Measurements from ENCODE around the gene GOLGA2.

The GOLGA2 gene

DNA sequence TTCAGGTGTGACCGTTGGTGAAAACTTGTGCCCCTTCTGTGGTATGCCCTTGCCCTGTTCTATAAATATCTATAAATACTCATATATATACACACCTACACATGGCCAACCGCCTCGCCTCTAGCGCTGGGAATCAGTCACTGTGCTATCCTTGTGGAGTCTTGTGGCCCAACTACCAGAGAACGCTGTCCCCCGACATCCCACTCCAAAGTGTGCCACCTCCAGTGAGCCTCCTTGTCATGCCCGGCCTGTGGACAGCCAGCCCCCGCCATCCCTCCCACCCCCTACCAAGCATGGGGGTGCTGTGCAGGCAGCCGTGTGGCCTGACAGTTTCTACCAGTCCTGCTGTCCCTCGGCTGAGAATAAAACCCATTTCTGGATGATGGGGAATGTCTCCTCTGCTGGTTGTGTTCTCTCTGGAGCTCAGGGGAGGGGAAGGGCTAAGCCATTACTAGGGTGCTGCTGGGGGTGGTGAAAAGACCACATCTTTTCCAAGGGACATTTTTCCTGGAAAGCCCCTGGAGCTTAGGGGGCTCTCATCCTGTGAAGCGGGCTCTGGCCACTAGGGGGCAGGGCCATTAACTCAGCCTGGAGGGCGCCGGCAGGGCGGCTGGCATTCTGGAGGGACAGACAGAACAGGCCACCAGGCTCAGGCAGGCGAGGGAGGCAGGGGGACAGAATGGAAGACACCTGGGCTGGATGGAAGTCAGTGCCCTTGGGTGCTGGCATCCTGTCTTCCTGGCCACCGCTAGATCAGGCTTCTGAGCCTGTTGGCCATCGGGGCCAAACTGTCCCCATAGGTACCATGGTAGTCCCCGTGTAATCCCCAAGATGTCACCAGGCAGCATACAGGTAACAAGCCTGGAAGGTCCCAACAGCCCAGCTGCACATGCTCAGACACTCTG is 20.7 kb downstream of the GOLGA2 start:
- DNase-seq: peak; percentile 58

DNA sequence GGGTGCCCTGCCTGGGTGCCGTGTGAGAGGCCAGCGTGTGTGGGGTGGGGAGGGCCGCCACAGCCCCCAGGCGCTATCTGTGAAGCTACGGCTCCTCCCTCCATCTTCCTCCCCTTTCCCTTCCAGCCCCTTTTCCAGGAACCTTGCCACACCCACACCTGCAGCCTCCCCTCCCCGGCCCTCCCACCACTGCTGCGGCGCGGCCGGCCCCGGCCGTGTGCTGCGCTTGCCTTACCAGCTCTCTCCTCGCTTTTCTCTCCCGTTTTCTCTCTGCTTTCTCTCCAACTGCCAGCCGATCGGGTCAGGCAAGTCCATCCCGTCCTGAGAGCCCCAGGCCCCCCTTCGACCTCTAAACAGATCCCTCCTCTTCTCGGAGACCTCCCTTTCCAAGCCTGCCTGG is 21.4 kb downstream of the GOLGA2 start:
- DNase-seq: no peak

- no peak for DNase-seq
Measured at GRCh38 chr9:128253991-128254346, 21.8 kb downstream of the GOLGA2 start.

- no peak for DNase-seq
Measured at GRCh38 chr9:128253140-128253990, 22.4 kb downstream of the GOLGA2 start.

- DNase-seq: no peak
Measured at GRCh38 chr9:128252317-128253139, 23.3 kb downstream of the GOLGA2 start.

DNA sequence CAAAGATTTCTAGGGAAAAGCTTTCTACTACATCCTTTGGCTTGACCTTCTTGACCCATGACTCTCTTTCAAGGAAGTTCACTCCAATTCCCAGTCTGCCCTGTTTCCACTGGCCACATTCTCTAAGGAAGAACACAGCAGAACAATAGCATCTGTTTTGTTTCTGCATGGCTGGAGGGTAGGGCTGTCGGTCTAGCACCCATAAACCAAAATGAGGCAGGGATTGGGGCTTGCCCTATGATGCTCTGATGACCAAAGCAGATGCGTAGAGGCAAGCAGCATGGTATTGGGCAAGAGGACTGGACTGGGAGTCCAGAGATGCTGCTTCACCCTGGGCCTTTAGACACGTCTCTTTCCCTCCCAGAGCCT is 24.1 kb downstream of the GOLGA2 start:
- DNase-seq: no peak

GRCh38 chr9:128250839-128251731 is 24.7 kb downstream of the GOLGA2 start:
- DNase-seq: no peak

DNA sequence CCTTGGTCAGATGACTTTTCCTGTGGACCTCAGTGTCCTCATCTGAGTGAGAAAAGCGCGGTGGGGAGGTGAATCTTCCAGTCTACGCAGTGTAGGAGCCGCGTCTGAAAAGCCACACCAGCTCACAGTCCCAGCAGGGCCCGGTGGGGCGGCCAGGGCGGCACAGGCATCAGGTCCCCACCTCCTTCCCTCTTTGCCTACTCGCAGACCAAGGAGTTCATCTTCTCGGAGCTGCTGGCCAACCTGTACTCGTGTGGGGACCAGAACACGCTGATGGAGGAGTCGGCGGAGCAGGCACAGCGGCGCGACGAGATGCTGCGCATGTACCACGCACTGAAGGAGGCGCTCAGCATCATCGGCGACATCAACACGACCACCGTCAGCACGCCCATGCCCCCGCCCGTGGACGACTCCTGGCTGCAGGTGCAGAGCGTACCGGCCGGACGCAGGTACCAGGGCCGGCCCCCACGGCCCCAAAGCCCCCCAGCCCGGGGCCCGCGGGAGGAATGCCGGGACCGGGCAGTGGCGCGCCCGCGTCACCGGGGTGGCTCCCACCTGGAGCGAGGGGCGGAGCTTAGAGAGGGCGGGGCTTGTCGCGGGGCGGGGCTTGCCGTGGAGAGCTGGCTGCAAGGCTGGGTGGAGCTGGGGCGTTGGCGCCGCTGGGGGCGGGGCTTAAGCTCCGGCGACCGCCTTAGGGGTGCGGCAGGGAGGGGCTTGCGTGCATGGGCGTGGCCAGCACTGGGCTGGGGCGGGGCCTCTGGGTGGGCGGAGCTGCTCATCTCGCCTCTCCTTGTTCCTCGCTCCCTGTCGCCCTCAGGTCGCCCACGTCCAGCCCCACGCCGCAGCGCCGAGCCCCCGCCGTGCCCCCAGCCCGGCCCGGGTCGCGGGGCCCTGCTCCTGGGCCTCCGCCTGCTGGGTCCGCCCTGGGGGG is 25.6 kb downstream of the GOLGA2 start:
- peak; percentile 98 for DNase-seq

DNA sequence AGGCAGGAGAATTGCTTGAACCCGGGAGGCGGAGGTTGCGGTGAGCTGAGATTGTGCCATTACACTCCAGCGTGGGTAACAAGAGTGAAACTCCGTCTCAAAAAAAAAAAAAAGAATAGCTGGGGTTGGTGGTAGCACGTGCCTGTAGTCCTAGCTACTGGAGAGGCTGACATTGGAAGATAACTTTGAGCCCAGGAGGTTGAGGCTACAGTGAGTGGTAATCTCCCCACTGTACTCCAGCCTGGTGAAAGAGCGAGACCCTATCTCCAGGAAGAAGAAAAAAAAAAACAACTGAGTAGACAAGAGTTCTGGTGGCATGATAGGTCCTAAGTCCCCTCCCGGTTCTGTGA is 26.3 kb downstream of the GOLGA2 start:
- DNase-seq: no peak

DNA sequence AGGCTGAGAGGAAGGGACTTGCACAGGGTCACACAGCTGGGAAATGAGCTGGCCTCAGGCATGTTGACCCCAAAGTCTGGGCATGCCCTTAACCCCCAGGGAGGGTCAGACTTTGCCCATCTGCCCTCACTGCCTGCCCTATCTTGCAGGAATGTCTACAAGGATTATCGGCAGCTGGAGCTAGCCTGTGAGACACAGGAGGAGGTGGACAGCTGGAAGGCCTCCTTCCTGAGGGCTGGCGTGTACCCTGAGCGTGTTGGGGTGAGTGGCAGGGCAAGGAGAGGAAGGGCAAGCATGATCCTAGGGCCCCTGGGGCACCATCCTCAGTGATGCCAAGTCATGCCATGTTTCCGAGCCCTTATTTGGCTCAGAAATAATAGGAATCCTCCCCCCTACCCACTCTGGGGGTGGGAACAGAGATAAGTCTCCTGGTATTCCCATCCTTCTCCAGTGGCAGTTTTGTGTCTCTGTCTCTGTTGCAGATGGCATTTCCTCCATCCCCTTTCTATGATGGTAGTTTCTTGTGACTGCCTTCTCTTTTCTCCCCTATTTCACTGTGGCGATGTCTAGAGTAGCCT is 28.5 kb downstream of the GOLGA2 start:
- DNase-seq: no peak

GRCh38 chr9:128246471-128246870 is 29.3 kb downstream of the GOLGA2 start:
- no peak for DNase-seq

DNA sequence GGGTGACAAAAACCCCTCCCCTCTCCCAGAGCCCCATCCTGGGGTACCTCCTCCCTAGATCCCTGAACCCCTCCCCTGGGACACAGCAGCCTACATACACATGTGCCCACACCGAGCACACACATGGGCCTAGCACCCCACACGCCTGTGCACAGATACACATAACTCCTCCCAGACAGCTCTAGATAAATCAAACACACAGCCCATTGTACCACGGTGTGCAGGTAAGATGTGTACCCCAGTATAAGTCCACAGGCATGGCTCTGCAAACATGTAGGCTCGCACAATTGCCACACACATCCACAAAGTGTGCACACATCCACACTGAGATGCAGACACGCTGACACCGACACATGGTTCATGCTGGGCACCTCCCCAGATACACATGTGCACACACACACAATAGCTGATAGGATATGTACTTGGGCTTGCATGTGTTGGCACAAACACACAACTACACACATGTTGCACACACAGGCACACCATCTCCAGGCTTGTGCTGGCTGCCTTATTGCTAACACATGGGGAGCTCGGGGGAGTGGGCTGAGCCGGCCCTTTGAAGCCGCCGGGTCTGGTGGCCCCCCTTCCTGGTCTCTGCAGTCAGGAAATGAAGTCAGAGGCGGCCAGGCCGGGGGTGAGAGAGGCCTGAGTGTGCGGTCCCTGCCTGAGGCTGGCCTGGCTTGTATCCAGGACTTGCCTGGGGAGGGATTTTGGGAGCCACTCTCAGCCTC is 30.2 kb downstream of the GOLGA2 start:
- DNase-seq: no peak

GRCh38 chr9:128244837-128245231 is 31.0 kb downstream of the GOLGA2 start:
- DNase-seq: no peak

GRCh38 chr9:128244091-128244836 is 31.5 kb downstream of the GOLGA2 start:
- no peak for DNase-seq

- DNase-seq: no peak
Measured at GRCh38 chr9:128243215-128244018, 32.4 kb downstream of the GOLGA2 start.

DNA sequence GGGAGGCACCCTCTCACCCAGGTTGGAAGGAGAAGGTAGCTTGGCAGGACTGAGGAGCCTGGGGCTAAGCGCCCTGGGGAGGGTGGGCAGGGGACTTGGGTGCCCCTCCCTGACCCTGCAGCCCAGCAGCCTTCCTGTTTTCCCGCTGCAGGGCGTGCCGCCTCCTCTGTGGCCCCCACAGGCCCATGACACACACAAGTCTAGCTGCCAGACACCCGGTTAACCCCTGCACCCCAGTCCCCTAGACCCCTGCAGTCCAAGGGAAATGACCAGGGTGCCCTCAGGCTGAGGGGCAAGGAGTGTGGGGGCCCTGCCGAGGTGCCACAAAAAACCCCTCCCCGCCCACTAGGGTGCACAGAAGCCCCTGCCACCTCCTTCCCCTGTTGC is 33.0 kb downstream of the GOLGA2 start:
- no peak for DNase-seq

DNA sequence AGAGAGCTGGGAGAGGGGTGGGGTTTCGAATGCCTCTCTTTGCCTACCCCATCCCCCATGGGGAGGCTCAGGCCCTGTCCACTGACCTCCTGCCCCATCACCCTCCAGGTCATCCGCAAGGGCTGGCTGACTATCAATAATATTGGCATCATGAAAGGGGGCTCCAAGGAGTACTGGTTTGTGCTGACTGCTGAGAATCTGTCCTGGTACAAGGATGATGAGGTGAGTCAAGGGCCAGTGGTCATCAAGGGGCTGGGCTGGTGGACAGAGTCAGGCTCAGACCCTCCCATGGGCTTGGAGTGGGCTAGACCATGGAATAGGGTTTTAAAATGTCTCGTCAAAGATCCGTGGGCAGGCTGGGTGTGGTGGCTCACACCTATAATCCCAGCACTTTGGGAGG is 33.7 kb downstream of the GOLGA2 start:
- DNase-seq: no peak

DNA sequence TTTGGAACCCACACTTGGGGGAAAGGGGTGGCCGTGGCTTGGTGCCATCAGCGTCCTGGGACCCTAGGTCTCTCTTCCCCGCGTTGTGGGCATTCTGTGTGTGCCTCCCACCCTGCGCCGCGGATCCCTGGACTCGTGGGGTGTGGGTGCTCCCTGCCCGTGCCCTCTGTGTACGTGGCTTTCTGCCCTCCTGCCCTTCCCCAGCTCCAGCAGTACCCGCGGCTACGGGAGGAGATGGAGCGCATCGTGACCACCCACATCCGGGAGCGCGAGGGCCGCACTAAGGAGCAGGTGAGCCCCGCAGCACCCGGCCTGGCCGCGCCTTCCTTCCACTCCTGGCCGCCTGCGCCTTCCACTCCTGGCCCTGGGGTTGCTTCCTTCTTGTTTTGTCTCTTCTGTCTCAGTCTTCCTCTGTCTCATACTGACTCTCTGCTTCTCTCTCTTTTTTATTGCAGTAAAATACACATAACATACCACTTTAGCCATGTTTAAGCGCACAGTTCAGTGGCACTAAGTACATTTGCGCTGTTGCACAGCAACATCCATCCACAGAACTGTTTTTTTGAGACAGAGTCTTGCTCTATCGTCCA is 41.9 kb downstream of the GOLGA2 start:
- no peak for DNase-seq

Data from stimulated activated CD4-positive, alpha-beta T cell treated with anti-CD3 and anti-CD28 coated beads, Interleukin-4, amount 100 ng/mL, for 24 hours (primary cell).